HG03139 (cell line): ENCODE data around the gene NCOA1.
"Not testable (repeated sequence)": the region's sequence is repeated elsewhere in the genome, so short reads cannot be mapped to it uniquely, and the experiment has no call there.

ENCODE experiments used
- ATAC-seq: cut with Tn5 transposase; IDR thresholded peaks from one replicate; pipeline ENCODE4 v1.9.1; 2021; ENCODE audit not compliant: unreplicated experiment

The NCOA1 gene

GRCh38 chr2:24576146-24576545 lies 85.1 kb downstream of the NCOA1 start:
- ATAC-seq = no peak

- no peak for ATAC-seq
Measured at GRCh38 chr2:24576617-24577016, 85.6 kb downstream of the NCOA1 start.

DNA sequence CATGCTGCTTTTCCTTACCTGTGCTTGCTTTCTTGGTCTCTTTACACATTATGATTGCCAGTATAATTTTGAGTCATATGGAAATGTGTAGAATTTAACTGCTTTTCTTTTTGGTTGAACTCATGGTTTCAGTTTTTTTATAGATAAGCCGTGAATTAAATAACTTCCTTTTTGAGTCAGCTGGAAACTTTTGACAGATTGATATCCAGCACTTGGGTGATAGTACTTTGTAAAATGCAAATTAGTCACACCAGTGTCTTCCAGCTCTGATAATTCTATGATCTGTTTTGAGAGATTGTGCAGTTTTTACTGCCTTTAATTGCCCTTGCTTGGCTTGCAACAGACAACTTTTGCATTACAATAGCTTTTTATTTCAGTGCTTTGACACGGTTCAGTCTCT lies 86.4 kb downstream of the NCOA1 start:
- ATAC-seq = peak; percentile 53

- no peak for ATAC-seq
Measured at GRCh38 chr2:24579053-24579803, 88.2 kb downstream of the NCOA1 start.

- ATAC-seq = no peak
Measured at GRCh38 chr2:24580561-24580960, 89.5 kb downstream of the NCOA1 start.

GRCh38 chr2:24581971-24582370 lies 90.9 kb downstream of the NCOA1 start:
- ATAC-seq = not testable (repeated sequence)

- no peak for ATAC-seq
Measured at GRCh38 chr2:24586955-24587354, 95.9 kb downstream of the NCOA1 start.

DNA sequence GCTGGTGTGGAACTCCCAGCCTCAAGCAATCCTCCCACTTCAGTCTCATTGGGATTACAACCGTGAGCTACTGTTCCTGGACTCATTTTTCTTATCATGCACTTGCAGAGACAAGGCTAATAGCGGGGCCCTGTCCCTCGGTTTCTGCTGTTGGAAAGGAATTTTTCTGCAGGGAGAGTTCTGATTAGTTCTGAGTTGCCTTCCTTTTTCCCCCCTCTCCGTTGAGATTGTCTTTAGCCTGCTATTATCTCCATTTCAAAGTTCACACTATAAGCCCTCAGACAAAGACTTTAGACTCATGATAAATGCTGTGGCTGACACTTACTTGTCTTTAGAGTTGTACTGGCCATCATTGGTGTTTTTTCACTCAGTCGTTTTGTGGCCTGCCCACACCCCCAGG lies 97.2 kb downstream of the NCOA1 start:
- ATAC-seq = no peak

DNA sequence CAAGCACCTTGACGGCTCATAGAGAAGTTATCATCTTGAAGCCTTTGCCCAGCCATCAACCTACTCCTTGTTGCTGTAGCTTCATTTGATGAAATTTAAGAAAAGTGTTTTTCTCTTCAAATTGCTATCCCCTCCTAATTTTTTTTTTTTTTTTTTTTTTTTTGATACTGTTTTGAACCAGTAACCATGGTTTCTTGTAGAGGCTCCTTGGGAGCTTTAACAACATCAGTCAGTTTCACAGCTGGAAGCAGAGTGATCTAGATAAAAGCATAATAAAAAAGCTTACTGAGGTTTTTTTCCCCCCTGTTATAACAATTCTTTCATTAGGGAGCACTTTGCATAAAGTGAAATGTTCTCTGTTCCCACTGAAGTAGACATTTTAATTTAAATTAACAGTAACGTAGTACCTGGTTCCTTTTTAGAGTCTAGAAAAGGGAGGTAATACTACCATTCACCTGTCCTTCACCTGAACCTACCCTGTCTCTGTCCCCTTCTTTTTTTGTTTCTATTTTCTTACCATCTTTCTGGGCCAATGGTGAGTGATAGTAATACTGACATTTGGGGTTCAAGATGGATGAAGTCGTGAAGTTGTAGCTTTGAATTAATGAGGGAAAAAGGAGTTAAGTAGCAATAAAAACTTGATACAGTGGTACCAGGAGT lies 101.5 kb downstream of the NCOA1 start:
- no peak for ATAC-seq

- ATAC-seq = no peak
Measured at GRCh38 chr2:24594283-24594682, 103.2 kb downstream of the NCOA1 start.

DNA sequence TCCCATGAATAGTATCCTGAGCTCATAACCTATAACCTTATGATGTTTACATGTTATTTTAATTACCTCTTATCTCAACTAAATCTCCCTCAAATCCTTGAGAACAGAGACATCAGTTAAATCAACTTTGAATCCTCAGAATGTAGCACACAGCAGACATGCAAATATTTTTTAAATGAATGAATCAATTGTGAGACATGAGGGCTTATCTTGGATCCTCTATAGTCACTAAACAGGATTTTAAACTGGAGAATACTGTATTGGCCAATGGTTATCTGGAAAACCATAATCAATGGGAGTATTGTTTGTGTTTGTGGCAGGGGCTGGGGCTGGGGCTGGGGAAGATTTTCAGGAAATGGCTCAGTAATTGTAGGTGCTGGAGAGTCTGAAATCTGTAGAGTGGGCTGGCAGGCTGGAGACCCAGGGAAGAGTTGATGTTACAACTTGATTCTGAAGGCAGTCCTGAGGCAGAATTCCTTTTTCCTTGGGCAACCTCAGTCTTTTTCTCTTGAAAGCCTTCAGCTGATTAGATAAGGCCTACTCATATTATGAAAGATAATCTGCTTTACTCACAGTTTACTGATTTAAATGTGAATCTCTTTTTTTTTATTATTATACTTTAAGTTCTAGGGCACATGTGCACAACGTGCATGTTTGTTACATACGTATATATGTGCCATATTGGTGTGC lies 106.3 kb downstream of the NCOA1 start:
- no peak for ATAC-seq

DNA sequence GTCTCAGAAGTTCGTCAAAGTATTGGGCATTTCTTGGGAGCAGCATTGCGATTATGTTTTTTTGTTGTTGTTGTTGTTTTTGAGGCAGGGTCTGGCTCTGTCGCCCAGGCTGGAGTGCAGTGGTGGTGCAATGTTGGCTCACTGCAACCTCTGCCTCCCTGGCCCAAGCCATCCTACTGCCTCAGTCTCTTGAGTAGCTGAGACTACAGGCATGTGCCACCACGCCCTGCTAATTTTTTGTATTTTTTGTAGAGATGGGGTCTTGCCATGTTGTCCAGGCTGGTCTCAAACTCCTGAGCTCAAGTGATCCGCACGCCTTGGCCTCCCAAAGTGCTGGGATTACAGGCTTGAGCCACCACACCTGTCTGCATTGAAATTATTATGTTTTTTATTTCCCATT lies 109.1 kb downstream of the NCOA1 start:
- ATAC-seq = not testable (repeated sequence)

GRCh38 chr2:24611631-24612030 lies 120.6 kb downstream of the NCOA1 start:
- ATAC-seq = no peak

DNA sequence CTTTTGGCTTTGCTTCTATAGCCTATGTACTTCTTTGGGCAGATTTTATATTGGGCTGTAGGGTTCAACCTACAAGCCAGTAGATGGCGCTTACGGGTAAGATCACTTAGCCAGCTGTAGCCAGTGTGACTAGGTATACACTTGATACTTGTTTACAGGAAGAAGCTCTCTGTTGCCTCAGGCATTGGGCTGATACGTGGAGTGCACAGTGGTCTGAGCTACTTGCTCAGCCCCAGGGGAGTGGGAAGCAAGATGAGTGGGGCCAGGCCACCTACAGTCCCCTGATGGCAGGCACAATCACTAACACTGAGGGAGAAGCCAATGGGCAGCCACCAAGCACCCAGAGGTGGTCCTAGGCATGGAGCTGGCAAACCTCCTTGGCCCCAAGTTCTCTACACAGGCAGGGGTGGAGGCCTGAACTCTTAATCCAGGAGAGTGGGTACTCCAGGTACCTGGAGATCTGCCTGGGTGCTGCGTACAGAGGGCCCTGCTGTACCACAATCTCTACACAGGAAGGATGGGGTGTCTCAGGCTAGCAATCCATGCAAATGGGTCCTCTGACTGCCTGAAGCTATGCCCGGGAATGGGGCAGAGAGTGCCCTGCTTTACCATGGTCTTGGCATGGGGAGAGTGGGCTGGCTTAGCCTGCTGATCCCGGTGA lies 122.2 kb downstream of the NCOA1 start:
- no peak for ATAC-seq

- ATAC-seq = no peak
Measured at GRCh38 chr2:24616616-24617015, 125.6 kb downstream of the NCOA1 start.

GRCh38 chr2:24617424-24617823 lies 126.4 kb downstream of the NCOA1 start:
- no peak for ATAC-seq

GRCh38 chr2:24618144-24618543 lies 127.1 kb downstream of the NCOA1 start:
- ATAC-seq = no peak

DNA sequence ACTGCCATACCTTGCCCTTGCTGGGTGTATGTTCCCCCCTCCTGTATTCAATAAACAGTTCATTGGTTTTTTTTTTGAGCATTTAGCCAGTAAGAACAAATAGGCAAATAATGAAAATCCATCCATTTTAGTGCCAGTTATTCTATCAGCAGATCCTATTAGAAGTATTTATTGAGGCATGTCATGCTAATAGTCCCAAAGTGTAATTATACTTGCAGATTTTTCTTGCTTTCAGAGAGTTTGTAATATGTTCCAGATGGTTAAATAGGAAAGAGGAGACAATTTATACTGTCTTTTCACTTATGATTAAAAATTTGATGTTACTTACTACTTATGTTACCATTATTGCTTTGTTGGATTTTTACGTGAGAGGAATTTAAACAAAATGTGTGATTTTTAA lies 127.6 kb downstream of the NCOA1 start:
- no peak for ATAC-seq

DNA sequence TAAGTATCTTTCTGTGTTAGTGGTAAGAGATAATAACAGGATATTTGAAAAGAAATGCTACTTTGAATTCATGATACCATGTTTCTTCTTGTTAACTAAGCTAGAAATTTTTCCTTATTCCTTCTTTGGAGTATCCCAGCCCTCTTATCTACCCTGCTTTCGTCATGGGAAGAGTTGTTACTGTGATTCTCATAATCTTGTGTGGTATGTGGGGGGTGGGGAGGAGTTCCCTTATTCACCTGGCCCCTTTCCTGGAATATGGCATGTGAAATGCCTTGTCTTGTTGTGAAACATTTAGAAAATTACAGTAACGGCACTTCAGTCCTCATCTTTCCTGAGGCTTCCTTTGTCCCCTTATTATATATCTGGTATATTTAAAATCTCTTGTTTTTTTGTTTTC lies 129.9 kb downstream of the NCOA1 start:
- ATAC-seq = no peak

DNA sequence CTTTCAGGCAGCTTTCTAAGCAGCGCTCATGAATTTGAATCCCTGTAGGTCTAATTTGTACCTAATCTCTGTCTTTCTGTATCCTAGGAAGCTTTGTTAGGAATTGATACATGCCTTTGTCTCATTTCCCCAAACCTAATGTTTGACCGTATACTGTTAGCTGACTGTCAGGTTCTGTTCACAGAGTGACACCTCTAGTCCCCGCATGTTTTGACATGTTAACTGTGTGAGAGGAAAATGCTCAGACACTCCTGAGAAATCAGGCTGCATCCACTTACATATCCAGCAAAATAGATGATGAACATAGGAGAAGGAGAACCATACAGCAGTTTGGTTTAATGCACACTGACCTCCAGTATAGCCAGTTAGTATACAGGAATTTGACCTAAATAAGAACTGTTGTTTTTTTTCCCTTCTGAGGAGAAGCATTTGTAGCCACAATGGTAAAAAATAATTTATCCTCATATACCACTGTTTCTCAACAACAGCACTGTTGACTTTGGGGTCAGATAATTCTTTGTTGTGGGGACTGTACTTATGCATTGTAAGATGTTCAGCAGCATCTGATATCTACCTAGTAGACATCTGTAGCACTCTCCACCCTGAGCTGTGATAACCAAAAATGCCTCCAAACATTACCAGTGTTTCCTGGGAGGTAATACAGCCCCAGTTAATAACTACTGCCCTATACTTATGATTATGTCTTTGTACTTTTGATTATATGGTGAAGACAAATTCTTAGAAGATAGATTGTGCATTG lies 130.9 kb downstream of the NCOA1 start:
- ATAC-seq = no peak

- no peak for ATAC-seq
Measured at GRCh38 chr2:24623535-24623934, 132.5 kb downstream of the NCOA1 start.
